K562 (cell line): Measurements from ENCODE around the gene POLD1. TPM values are rescaled to one million over a fixed set of nuclear protein-coding genes. Genes with fewer than 3 reads are reported as not detected.

Experiments
- ATF2 ChIP-seq: sonication (generic); formaldehyde crosslinking; IDR thresholded peaks from 2 replicates; pipeline ENCODE4 v1.8.1; 2022; ENCODE audit warnings: missing genetic modification reagents
- CEBPB ChIP-seq: fragments of 450-650 bp; IDR thresholded peaks from 2 replicates; pipeline ENCODE4 v1.6.1; 2016; ENCODE audit warnings: missing genetic modification characterization, missing compliant biosample characterization
- ELF2 ChIP-seq: fragments of 250-450 bp; sonication (Bioruptor Pico); IDR thresholded peaks from 2 replicates; pipeline ENCODE4 v1.5.0; 2021; ENCODE audit warnings: mild to moderate bottlenecking
- ETV6 ChIP-seq, 3 experiments: fragments of 150-350 bp in 1 of 3; sonication (generic) in 1 of 3; formaldehyde crosslinking in 1 of 3; IDR thresholded peaks; 2 replicates each; pipeline versions ENCODE4 v1.6.1 to v1.8.0; 2014 to 2022; ENCODE audit warnings: borderline replicate concordance in 2 of 3, low read depth in 2 of 3, antibody characterized with exemption in 1 of 3, low read length in 1 of 3, mild to moderate bottlenecking in 1 of 3, missing genetic modification reagents in 1 of 3
- GATA2 ChIP-seq: sonication (generic); formaldehyde crosslinking; IDR thresholded peaks from 2 replicates; pipeline ENCODE4 v1.4.0; 2020; ENCODE audit warnings: mild to moderate bottlenecking, missing genetic modification reagents
- LARP7 ChIP-seq: fragments of 450-650 bp; IDR thresholded peaks from 2 replicates; pipeline ENCODE4 v1.6.1; 2016
- MTA2 ChIP-seq: fragments of 450-650 bp; IDR thresholded peaks from 2 replicates; pipeline ENCODE4 v1.6.1; 2016; ENCODE audit warnings: low read depth
- NCOA6 ChIP-seq: fragments of 450-650 bp; IDR thresholded peaks from 2 replicates; pipeline ENCODE4 v1.6.1; 2017; ENCODE audit warnings: mild to moderate bottlenecking
- PHB2 ChIP-seq: fragments of 450-650 bp; IDR thresholded peaks from 2 replicates; pipeline ENCODE4 v1.6.1; 2017; ENCODE audit warnings: low read depth
- RHOXF2B ChIP-seq: fragments of 250-450 bp; sonication (Bioruptor Pico); conservative IDR thresholded peaks from 2 replicates; pipeline ENCODE4 v1.5.1; 2021
- SRSF3 ChIP-seq: fragments of 200-400 bp; formaldehyde crosslinking; IDR thresholded peaks from 2 replicates; pipeline ENCODE4 v1.6.1; 2016; ENCODE audit warnings: mild to moderate bottlenecking, low read length, moderate library complexity; ENCODE audit not compliant: insufficient read depth
- ZFP36 ChIP-seq: fragments of 150-350 bp; IDR thresholded peaks from 2 replicates; pipeline ENCODE4 v1.6.1; 2018; ENCODE audit warnings: low read length, low read depth; ENCODE audit not compliant: partially characterized antibody
- ZNF174 ChIP-seq: fragments of 250-450 bp; sonication (Bioruptor Pico); IDR thresholded peaks from 2 replicates; pipeline ENCODE4 v1.4.0; 2020; ENCODE audit warnings: mild to moderate bottlenecking
- ZNF239 ChIP-seq: fragments of 250-450 bp; sonication (Bioruptor Pico); IDR thresholded peaks from 2 replicates; pipeline ENCODE4 v1.4.0; 2020; ENCODE audit warnings: mild to moderate bottlenecking
- ZNF263 ChIP-seq: sonication (generic); formaldehyde crosslinking; IDR thresholded peaks from 2 replicates; pipeline ENCODE4 v1.8.0; 2022; ENCODE audit warnings: mild to moderate bottlenecking, missing genetic modification reagents, borderline replicate concordance
- ZNF3 ChIP-seq: fragments of 250-450 bp; sonication (Bioruptor Pico); IDR thresholded peaks from 2 replicates; pipeline ENCODE4 v1.5.0; 2021; ENCODE audit warnings: mild to moderate bottlenecking, moderate library complexity
- ZNF431 ChIP-seq: sonication (generic); formaldehyde crosslinking; IDR thresholded peaks from 2 replicates; pipeline ENCODE4 v1.8.0; 2022; ENCODE audit warnings: mild to moderate bottlenecking, missing genetic modification reagents
- ZNF609 ChIP-seq: sonication (generic); formaldehyde crosslinking; IDR thresholded peaks from 2 replicates; pipeline ENCODE4 v1.8.1; 2023; ENCODE audit warnings: missing genetic modification reagents, mild to moderate bottlenecking, borderline replicate concordance
- ZNF79 ChIP-seq: fragments of 250-450 bp; sonication (Bioruptor Pico); IDR thresholded peaks from 2 replicates; pipeline ENCODE4 v1.4.0; 2020; ENCODE audit warnings: low read depth, mild to moderate bottlenecking, moderate library complexity
- polyA plus RNA-seq, 8 experiments: library from polyadenylated mRNA; depleted of rRNA in 4 of 8; stranded (reverse) in 5 of 8; unstranded in 3 of 8; fragments of >200 nt; fragmentation: Nextera tagmentation in 2 of 8; fragmentation: Illumina TruSeq in 1 of 8; extraction: Ambion mirVana in 2 of 8; extraction: Trizol in 1 of 8; gene quantifications; 2 replicates each; pipeline versions ENCODE4 v1.2.1 to v1.2.3, GENCODE V29; 2011 to 2014; ENCODE audit warnings: inconsistent platforms in 1 of 8, missing spikeins in 1 of 8
- total RNA-seq, 7 experiments: library from RNA; depleted of rRNA in 6 of 7; stranded (reverse); fragments of >200 nt in 6 of 7; fragmentation: Illumina TruSeq in 2 of 7; extraction: Trizol in 2 of 7; gene quantifications; 2 replicates each; pipeline versions ENCODE4 v1.2.1 to v1.2.3, GENCODE V29; 2011 to 2021; ENCODE audit warnings: low replicate concordance in 1 of 7
- TF ChIP-seq, protein P1 (sequence below), 2 experiments: fragments of 450-650 bp in 1 of 2; sonication (generic) in 1 of 2; formaldehyde crosslinking; conservative IDR thresholded peaks; 2 replicates each; pipeline versions ENCODE4 v1.4.0 to v1.8.1; 2020 to 2022; ENCODE audit warnings: mild to moderate bottlenecking in 1 of 2, missing genetic modification reagents in 1 of 2
- TF ChIP-seq, protein P2 (sequence below): fragments of 450-650 bp; formaldehyde crosslinking; IDR thresholded peaks from 2 replicates; pipeline ENCODE4 v1.4.0; 2022; ENCODE audit warnings: mild to moderate bottlenecking, moderate library complexity

The POLD1 gene
- total and polyA plus RNA-seq, 9 of the 15 experiments (the other 6 are each of a cell fraction or from before 2014, with no cell fraction given), result 1.3 to 312 (median 47.8) TPM

- TF ChIP-seq ZNF609 (no peak), ZNF174 (CRISPR knock-in tag) (no peak), MTA2 (no peak), ZNF239 (CRISPR knock-in tag) (no peak), ZNF263 (CRISPR knock-in tag) (no peak; the same call in 1 of the 2 replicates), SRSF3 (no peak), ZNF3 (CRISPR knock-in tag) (no peak), GATA2 (CRISPR knock-in tag) (no peak), ATF2 (CRISPR knock-in tag) (no peak), ZNF431 (CRISPR knock-in tag) (no peak), ZFP36 (no peak), LARP7 (no peak), ETV6 (IDR thresholded peaks at IDR 0.05; ENCODE audit: borderline replicate concordance in 1 of 2, low read depth in 2 of 2, low read length in 1 of 2) (no peak), ETV6 (CRISPR knock-in tag; IDR thresholded peaks at IDR 0.05; ENCODE audit: borderline replicate concordance) (no peak), PHB2 (no peak), NCOA6 (no peak), RHOXF2B (CRISPR knock-in tag) (no peak), ELF2 (CRISPR knock-in tag) (no peak), ZNF79 (no peak), CEBPB (tag) (no peak)
- TF ChIP-seq, protein P1, sequence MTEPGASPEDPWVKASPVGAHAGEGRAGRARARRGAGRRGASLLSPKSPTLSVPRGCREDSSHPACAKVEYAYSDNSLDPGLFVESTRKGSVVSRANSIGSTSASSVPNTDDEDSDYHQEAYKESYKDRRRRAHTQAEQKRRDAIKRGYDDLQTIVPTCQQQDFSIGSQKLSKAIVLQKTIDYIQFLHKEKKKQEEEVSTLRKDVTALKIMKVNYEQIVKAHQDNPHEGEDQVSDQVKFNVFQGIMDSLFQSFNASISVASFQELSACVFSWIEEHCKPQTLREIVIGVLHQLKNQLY (CRISPR knock-in tag; conservative IDR thresholded peaks at IDR 0.05), result no peak
- TF ChIP-seq, protein P2, sequence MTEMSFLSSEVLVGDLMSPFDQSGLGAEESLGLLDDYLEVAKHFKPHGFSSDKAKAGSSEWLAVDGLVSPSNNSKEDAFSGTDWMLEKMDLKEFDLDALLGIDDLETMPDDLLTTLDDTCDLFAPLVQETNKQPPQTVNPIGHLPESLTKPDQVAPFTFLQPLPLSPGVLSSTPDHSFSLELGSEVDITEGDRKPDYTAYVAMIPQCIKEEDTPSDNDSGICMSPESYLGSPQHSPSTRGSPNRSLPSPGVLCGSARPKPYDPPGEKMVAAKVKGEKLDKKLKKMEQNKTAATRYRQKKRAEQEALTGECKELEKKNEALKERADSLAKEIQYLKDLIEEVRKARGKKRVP, result no peak
These were observed 15.2 kb upstream of the POLD1 start (continued) for GRCh38 chr19:50368649-50369570.
